HCT116 (cell line): ENCODE measurements around the gene PHF5A. TPM values are rescaled to one million over a fixed set of nuclear protein-coding genes. Genes with fewer than 3 reads are reported as not detected.

ENCODE experiments used
- ATAC-seq: fragments of 200-7000 bp; cut with Tn5 transposase; 2 replicates; pipeline ENCODE4 v1.9.1; 2020; ENCODE audit warnings: mild to moderate bottlenecking, moderate library complexity
- BruUV-seq: library from RNA; stranded (reverse); fragments of 400-500 nt; replicated peaks from 2 replicates; lab custom pipeline; 2021; lab: Mats Ljungman, UMichigan
- CTCF ChIA-PET: fragments of 300-600 bp; sonication (Branson Sonifier 250); formaldehyde crosslinking; loops from one replicate; lab custom pipeline; 2021; ENCODE audit warnings: antibody characterized with exemption; lab: Charles Lee
- POLR2A ChIA-PET: fragments of 300-600, 350-600 bp; sonication (Branson Sonifier 250); formaldehyde crosslinking; loops from one replicate; lab custom pipeline; 2021; ENCODE audit warnings: antibody characterized with exemption; lab: Charles Lee
- RAD21 ChIA-PET, 2 experiments: fragments of 300-600 bp; sonication (Branson Sonifier 250); formaldehyde crosslinking; loops; one replicate each; lab custom pipeline; 2023; ENCODE audit warnings: low total read pairs in 2 of 2; ENCODE audit not compliant: uncharacterized antibody in 2 of 2, unreplicated experiment in 2 of 2, low non-redundant PET in 1 of 2; lab: Charles Lee
- DNase-seq: peaks from one replicate; pipeline ENCODE4 v3.0.0-alpha.2; 2010; ENCODE audit warnings: low read depth, low spot score
- H2AFZ ChIP-seq: fragments of 200-600 bp; shearing (Covaris generic), sonication (generic); 2 replicates; pipeline ENCODE4 v1.6.1; 2017; ENCODE audit warnings: low read depth, mixed run types, mixed read lengths, antibody characterized with exemption, low read length; ENCODE audit not compliant: poor library complexity, severe bottlenecking
- H3K27ac ChIP-seq: 2 replicates; pipeline ENCODE4 v1.5.1; 2012; ENCODE audit warnings: low read depth, low read length
- H3K27me3 ChIP-seq: fragments of 200-600 bp; sonication (generic); 2 replicates; pipeline ENCODE4 v1.6.1; 2016; ENCODE audit warnings: mixed run types, low read length, mixed read lengths; ENCODE audit not compliant: insufficient read depth
- H3K36me3 ChIP-seq, 2 experiments: fragments of 200-500 bp in 1 of 2; fragments of 200-600 bp in 1 of 2; sonication (Bioruptor generic) in 1 of 2; sonication (generic) in 1 of 2; 2 replicates each; pipeline versions ENCODE4 v1.5.1 to v1.6.1; 2014 to 2016; ENCODE audit warnings: low read length in 2 of 2, inconsistent platforms in 1 of 2, mixed read lengths in 1 of 2, mixed run types in 1 of 2; ENCODE audit not compliant: insufficient read depth in 2 of 2, control insufficient read depth in 1 of 2
- H3K4me1 ChIP-seq, 2 experiments: fragments of 200-600 bp in 1 of 2; sonication (generic) in 1 of 2; 2 replicates each; pipeline versions ENCODE4 v1.5.1 to v1.6.1; 2012 to 2017; ENCODE audit warnings: low read length in 2 of 2, inconsistent platforms in 1 of 2, mild to moderate bottlenecking in 1 of 2, mixed read lengths in 1 of 2, mixed run types in 1 of 2, moderate library complexity in 1 of 2; ENCODE audit not compliant: insufficient read depth in 2 of 2, control insufficient read depth in 1 of 2
- H3K4me2 ChIP-seq: fragments of 200-600 bp; sonication (generic); 2 replicates; pipeline ENCODE4 v1.6.1; 2017; ENCODE audit warnings: mixed run types, low read length, mixed read lengths
- H3K4me3 ChIP-seq, 2 experiments: fragments of 200-600 bp in 1 of 2; sonication (generic) in 1 of 2; replicated peaks in 1 of 2; 2 replicates each; pipeline ENCODE4 v1.5.1; 2011 to 2016; ENCODE audit warnings: low read length in 2 of 2, control low read depth in 1 of 2, low read depth in 1 of 2, mild to moderate bottlenecking in 1 of 2, mixed read lengths in 1 of 2, mixed run types in 1 of 2
- H3K79me2 ChIP-seq: fragments of 200-600 bp; sonication (generic); 2 replicates; pipeline ENCODE4 v1.6.1; 2017; ENCODE audit warnings: mild to moderate bottlenecking, mixed run types, low read length, moderate library complexity, mixed read lengths; ENCODE audit not compliant: insufficient read depth
- H3K9ac ChIP-seq: fragments of 200-600 bp; sonication (generic); 2 replicates; pipeline ENCODE4 v1.6.1; 2016; ENCODE audit warnings: low read length, mixed read lengths
- H3K9me2 ChIP-seq: fragments of 200-600 bp; sonication (generic), shearing (Covaris generic); 2 replicates; pipeline ENCODE4 v1.6.1; 2017; ENCODE audit warnings: mixed run types, mild to moderate bottlenecking, moderate library complexity; ENCODE audit not compliant: insufficient read depth
- H3K9me3 ChIP-seq, 2 experiments: fragments of 200-500 bp in 1 of 2; fragments of 200-600 bp in 1 of 2; sonication (Bioruptor generic) in 1 of 2; sonication (generic) in 1 of 2; 2 replicates each; pipeline ENCODE4 v1.6.1; 2014 to 2017; ENCODE audit warnings: low read length in 2 of 2, mixed read lengths in 2 of 2, inconsistent platforms in 1 of 2, low read depth in 1 of 2, mild to moderate bottlenecking in 1 of 2, mixed run types in 1 of 2, moderate library complexity in 1 of 2; ENCODE audit not compliant: control insufficient read depth in 1 of 2, insufficient read depth in 1 of 2
- H4K20me1 ChIP-seq: fragments of 200-600 bp; sonication (generic), shearing (Covaris generic); 2 replicates; pipeline ENCODE4 v1.6.1; 2017; ENCODE audit warnings: mixed run types, mild to moderate bottlenecking, moderate library complexity; ENCODE audit not compliant: insufficient read depth
- CBX3 ChIP-seq: IDR thresholded peaks from 2 replicates; pipeline ENCODE4 v1.6.1; 2012; ENCODE audit warnings: low read depth
- EGR1 ChIP-seq: IDR thresholded peaks from 2 replicates; pipeline ENCODE4 v1.6.1; 2012; ENCODE audit warnings: low read depth
- ELF1 ChIP-seq: IDR thresholded peaks from 2 replicates; pipeline ENCODE4 v1.6.1; 2012; ENCODE audit warnings: low read depth, borderline replicate concordance
- EZH2 ChIP-seq: fragments of 200-600 bp; sonication (generic); IDR thresholded peaks from 2 replicates; pipeline ENCODE4 v1.6.1; 2017; ENCODE audit warnings: antibody characterized with exemption, mixed run types
- JUND ChIP-seq: IDR thresholded peaks from 2 replicates; pipeline ENCODE4 v1.6.1; 2012
- POLR2A ChIP-seq: IDR thresholded peaks from 2 replicates; pipeline ENCODE4 v1.7.0; 2011; ENCODE audit warnings: borderline replicate concordance; ENCODE audit not compliant: insufficient read depth, insufficient read length; ENCODE audit errors: extremely low read depth
- SP1 ChIP-seq: IDR thresholded peaks from 2 replicates; pipeline ENCODE4 v1.6.1; 2012; ENCODE audit warnings: low read depth
- SRF ChIP-seq: IDR thresholded peaks from 2 replicates; pipeline ENCODE4 v1.6.1; 2012; ENCODE audit warnings: low read depth
- TCF7L2 ChIP-seq: IDR thresholded peaks from 2 replicates; pipeline ENCODE4 v1.7.0; 2011; ENCODE audit warnings: borderline replicate concordance, inconsistent platforms; ENCODE audit not compliant: insufficient read depth, insufficient read length; ENCODE audit errors: extremely low read depth
- YY1 ChIP-seq: IDR thresholded peaks from 2 replicates; pipeline ENCODE4 v1.6.1; 2011; ENCODE audit warnings: low read length, low read depth, moderate library complexity, mild to moderate bottlenecking; ENCODE audit not compliant: insufficient replicate concordance; ENCODE audit errors: extremely low read depth
- intact Hi-C: fragments of 100-400 bp; cut with micrococcal nuclease; formaldehyde crosslinking; loops from 2 replicates; pipeline ENCODE4 v1.10.0; 2022
- total RNA-seq: library from RNA; stranded (reverse); gene quantifications from one replicate; pipeline ENCODE4 v1.2.1, GENCODE V29; 2021; ENCODE audit not compliant: unreplicated experiment
- TF ChIP-seq, protein P1 (sequence below): IDR thresholded peaks from 2 replicates; pipeline ENCODE4 v1.6.1; 2012
- TF ChIP-seq, protein P2 (sequence below): IDR thresholded peaks from 2 replicates; pipeline ENCODE4 v1.6.1; 2011; ENCODE audit warnings: mild to moderate bottlenecking, low read length, moderate library complexity; ENCODE audit not compliant: insufficient replicate concordance; ENCODE audit errors: extremely low read depth
- TF ChIP-seq, protein P3 (sequence below): IDR thresholded peaks from 2 replicates; pipeline ENCODE4 v1.6.1; 2012
- TF ChIP-seq, protein P4 (sequence below), 3 experiments: fragments of 200-600 bp in 1 of 3; sonication (generic) in 1 of 3; IDR thresholded peaks in 2 of 3; conservative IDR thresholded peaks in 1 of 3; 2 replicates each; pipeline ENCODE4 v1.5.1; 2012 to 2017; ENCODE audit warnings: low read depth in 2 of 3, low read length in 2 of 3, antibody characterized with exemption in 1 of 3, borderline replicate concordance in 1 of 3, control low read depth in 1 of 3, mild to moderate bottlenecking in 1 of 3, mixed read lengths in 1 of 3, mixed run types in 1 of 3, moderate library complexity in 1 of 3; ENCODE audit not compliant: insufficient read depth in 1 of 3

PHF5A gene
- total RNA-seq, 1 experiment from 2014 or later = 86.0 TPM

DNA sequence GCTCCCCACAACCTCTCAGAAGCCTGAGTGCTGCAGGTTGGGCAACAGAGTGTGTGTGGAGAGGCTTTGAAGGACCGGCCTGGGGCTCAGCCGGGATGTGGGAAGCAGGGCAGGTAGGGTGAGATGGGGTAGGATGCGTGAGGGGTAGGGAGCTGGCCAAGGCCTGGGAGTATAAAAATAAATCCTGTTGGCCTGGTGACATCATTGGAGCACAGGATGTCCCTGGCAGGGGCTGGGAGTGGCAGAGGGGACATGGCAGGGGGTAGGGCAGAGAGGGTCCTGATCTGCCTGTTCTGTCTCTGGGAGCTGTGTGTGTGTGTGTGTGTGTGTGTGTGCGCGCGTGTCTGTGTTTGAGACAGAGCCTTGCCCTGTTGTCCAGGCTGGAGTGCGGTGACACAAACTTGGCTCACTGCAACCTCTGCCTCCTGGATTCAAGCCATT, 58.2 kb downstream of the PHF5A start:
- no peak overlapping the region for H3K9ac ChIP-seq
- no peak overlapping the region for H2AFZ ChIP-seq
- no peaks in the 10 kb centered on the region for H3K36me3 ChIP-seq
- CTCF ChIA-PET = interaction anchor here (1.1 kb wide), 1 partner anchor 107 kb away, joined by 3 read pairs; no protein-coding TSS in a partner anchor
- H3K27me3 ChIP-seq = no peaks in the 10 kb centered on the region
- no peaks in the 10 kb centered on the region for H4K20me1 ChIP-seq
- H3K9me2 ChIP-seq = no peaks in the 10 kb centered on the region
- ATAC-seq (no peak), DNase-seq (no peak)
- intact Hi-C loops = no loop called here
- peaks cover 9 to 29% of the 10 kb centered on the region in 2 experiments for H3K4me1 ChIP-seq
- POLR2A ChIA-PET = interaction anchor here (0.5 kb wide), 1 partner anchor 29 kb away, joined by 3 read pairs; no protein-coding TSS in a partner anchor
- TF ChIP-seq, protein P1, sequence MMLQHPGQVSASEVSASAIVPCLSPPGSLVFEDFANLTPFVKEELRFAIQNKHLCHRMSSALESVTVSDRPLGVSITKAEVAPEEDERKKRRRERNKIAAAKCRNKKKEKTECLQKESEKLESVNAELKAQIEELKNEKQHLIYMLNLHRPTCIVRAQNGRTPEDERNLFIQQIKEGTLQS = no peak
- TF ChIP-seq ELF1 = no peak
- TF ChIP-seq SP1 = no peak
- TF ChIP-seq YY1 = no peak
- TF ChIP-seq, protein P2, sequence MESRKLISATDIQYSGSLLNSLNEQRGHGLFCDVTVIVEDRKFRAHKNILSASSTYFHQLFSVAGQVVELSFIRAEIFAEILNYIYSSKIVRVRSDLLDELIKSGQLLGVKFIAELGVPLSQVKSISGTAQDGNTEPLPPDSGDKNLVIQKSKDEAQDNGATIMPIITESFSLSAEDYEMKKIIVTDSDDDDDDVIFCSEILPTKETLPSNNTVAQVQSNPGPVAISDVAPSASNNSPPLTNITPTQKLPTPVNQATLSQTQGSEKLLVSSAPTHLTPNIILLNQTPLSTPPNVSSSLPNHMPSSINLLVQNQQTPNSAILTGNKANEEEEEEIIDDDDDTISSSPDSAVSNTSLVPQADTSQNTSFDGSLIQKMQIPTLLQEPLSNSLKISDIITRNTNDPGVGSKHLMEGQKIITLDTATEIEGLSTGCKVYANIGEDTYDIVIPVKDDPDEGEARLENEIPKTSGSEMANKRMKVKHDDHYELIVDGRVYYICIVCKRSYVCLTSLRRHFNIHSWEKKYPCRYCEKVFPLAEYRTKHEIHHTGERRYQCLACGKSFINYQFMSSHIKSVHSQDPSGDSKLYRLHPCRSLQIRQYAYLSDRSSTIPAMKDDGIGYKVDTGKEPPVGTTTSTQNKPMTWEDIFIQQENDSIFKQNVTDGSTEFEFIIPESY = no peak
- TF ChIP-seq, protein P3, sequence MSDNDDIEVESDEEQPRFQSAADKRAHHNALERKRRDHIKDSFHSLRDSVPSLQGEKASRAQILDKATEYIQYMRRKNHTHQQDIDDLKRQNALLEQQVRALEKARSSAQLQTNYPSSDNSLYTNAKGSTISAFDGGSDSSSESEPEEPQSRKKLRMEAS = no peak
- TF ChIP-seq CBX3 = no peak
- no peak for TF ChIP-seq JUND
- no peak for TF ChIP-seq POLR2A
- no peak for TF ChIP-seq EZH2
- no peak for TF ChIP-seq TCF7L2
- no peak for TF ChIP-seq SRF
- no peak for TF ChIP-seq EGR1
- TF ChIP-seq, protein P4, sequence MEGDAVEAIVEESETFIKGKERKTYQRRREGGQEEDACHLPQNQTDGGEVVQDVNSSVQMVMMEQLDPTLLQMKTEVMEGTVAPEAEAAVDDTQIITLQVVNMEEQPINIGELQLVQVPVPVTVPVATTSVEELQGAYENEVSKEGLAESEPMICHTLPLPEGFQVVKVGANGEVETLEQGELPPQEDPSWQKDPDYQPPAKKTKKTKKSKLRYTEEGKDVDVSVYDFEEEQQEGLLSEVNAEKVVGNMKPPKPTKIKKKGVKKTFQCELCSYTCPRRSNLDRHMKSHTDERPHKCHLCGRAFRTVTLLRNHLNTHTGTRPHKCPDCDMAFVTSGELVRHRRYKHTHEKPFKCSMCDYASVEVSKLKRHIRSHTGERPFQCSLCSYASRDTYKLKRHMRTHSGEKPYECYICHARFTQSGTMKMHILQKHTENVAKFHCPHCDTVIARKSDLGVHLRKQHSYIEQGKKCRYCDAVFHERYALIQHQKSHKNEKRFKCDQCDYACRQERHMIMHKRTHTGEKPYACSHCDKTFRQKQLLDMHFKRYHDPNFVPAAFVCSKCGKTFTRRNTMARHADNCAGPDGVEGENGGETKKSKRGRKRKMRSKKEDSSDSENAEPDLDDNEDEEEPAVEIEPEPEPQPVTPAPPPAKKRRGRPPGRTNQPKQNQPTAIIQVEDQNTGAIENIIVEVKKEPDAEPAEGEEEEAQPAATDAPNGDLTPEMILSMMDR (IDR thresholded peaks at IDR 0.05 in 2 of 3, conservative IDR thresholded peaks at IDR 0.05 in 1 of 3; ENCODE audit: borderline replicate concordance in 1 of 3, insufficient read depth in 1 of 3, low read depth in 2 of 3, low read length in 2 of 3) = no peak
- no TSS peak for BruUV-seq
- H3K4me2 ChIP-seq = no peak overlapping the region
- no peak overlapping the region for H3K27ac ChIP-seq
- H3K4me3 ChIP-seq = no peak overlapping the region
- peaks cover 22% of the 10 kb centered on the region for H3K79me2 ChIP-seq
- RAD21 ChIA-PET = no interaction called here
- H3K9me3 ChIP-seq = no peaks in the 10 kb centered on the region

Other genes with a start within 250 kb of the PHF5A start
- gene CHADL, start 227.8 kb downstream of the PHF5A start, total RNA-seq = 0.47 TPM
- 121 TPM for gene RANGAP1, start 182.5 kb downstream of the PHF5A start, total RNA-seq
- 42.0 TPM for gene ZC3H7B, start 167.2 kb downstream of the PHF5A start, total RNA-seq
- gene TEF, start 86.8 kb downstream of the PHF5A start, total RNA-seq = 16.5 TPM
- 55.2 TPM for gene TOB2, start 21.9 kb downstream of the PHF5A start, total RNA-seq
- 108 TPM for gene ACO2, start 425 bp upstream of the PHF5A start, total RNA-seq
- 62.1 TPM for gene POLR3H, start 75.8 kb upstream of the PHF5A start, total RNA-seq
- gene CSDC2, start 92.3 kb upstream of the PHF5A start, total RNA-seq = 0.22 TPM
- gene PMM1, start 121.1 kb upstream of the PHF5A start, total RNA-seq = 31.7 TPM
- gene DESI1, start 152.4 kb upstream of the PHF5A start, total RNA-seq = 40.8 TPM
- 588 TPM for gene XRCC6, start 152.6 kb upstream of the PHF5A start, total RNA-seq
- 283 TPM for gene SNU13, start 220.2 kb upstream of the PHF5A start, total RNA-seq
- 0.64 TPM for gene MEI1, start 230.8 kb upstream of the PHF5A start, total RNA-seq